ENCODE measurements around the gene IL1RL1. TPM values are rescaled to one million over a fixed set of nuclear protein-coding genes. Genes with fewer than 3 reads are reported as not detected.

IL1RL1 gene
- total RNA-seq, 1 experiment from 2014 or later = 5.7 TPM

- H3K36me3 ChIP-seq (ENCODE audit: low read depth, low read length) = no peaks in the 10 kb centered on the region; the same call in 1 of the 2 replicates
- no peaks in the 10 kb centered on the region for H3K27me3 ChIP-seq (ENCODE audit: low read length)
- no peak overlapping the region for H3K4me3 ChIP-seq (ENCODE audit: low read length)
- H3K79me2 ChIP-seq (ENCODE audit: low read length) = no peaks in the 10 kb centered on the region
- no peak overlapping the region for H3K27ac ChIP-seq (ENCODE audit: low read length)
- H2AFZ ChIP-seq (ENCODE audit: low read length) = no peak overlapping the region
- BruUV-seq (replicated peaks) = no TSS peak
- no peaks in the 10 kb centered on the region for H3K9me3 ChIP-seq (ENCODE audit: low read length)
- TF ChIP-seq EZH2 (IDR thresholded peaks at IDR 0.05; ENCODE audit: low read length, unreplicated experiment) (no peak), CTCF (conservative IDR thresholded peaks at IDR 0.05; ENCODE audit: low read depth, low read length) (no peak), EZH2phosphoT487 (IDR thresholded peaks at IDR 0.05; ENCODE audit: borderline replicate concordance, low read length) (no peak)
- ChIA-PET CTCF (interaction anchor here (0.7 kb wide), 1 partner anchor 252 kb away, joined by 3 read pairs; no protein-coding TSS in a partner anchor), POLR2A (ENCODE audit: unreplicated experiment) (no interaction called here)
- no peak overlapping the region for H3K4me2 ChIP-seq (ENCODE audit: low read length)
- ATAC-seq (no peak), DNase-seq (no peak)
- intact Hi-C loops (cut with micrococcal nuclease) = loop anchor here (5.0 to 10.0 kb wide), 2 partner anchors 191 to 334 kb away; no protein-coding TSS in a partner anchor
- H3F3A ChIP-seq (ENCODE audit: low read length, unreplicated experiment) = no peaks in the 10 kb centered on the region
- H3K9ac ChIP-seq (ENCODE audit: low read length) = no peak overlapping the region
- no peaks in the 10 kb centered on the region for H3K9me2 ChIP-seq (replicated peaks; ENCODE audit: low read length)
- peaks cover 9% of the 10 kb centered on the region; the same call in 1 of the 2 replicates for H3K4me1 ChIP-seq (ENCODE audit: insufficient read depth, low read length)
- H4K20me1 ChIP-seq (ENCODE audit: low read length) = no peaks in the 10 kb centered on the region
These were observed 47.1 kb downstream of the IL1RL1 start for GRCh38 chr2:102358496-102358895.

GRCh38 chr2:102359527-102359926 is 48.2 kb downstream of the IL1RL1 start:
- Histone ChIP-seq H3K79me2 (ENCODE audit: low read length) (no peaks in the 10 kb centered on the region), H3K4me3 (ENCODE audit: low read length) (no peak overlapping the region), H4K20me1 (ENCODE audit: low read length) (no peaks in the 10 kb centered on the region), H3K27me3 (ENCODE audit: low read length) (no peaks in the 10 kb centered on the region), H3K36me3 (ENCODE audit: low read depth, low read length) (no peaks in the 10 kb centered on the region; the same call in 1 of the 2 replicates), H3F3A (ENCODE audit: low read length, unreplicated experiment) (no peaks in the 10 kb centered on the region), H3K9ac (ENCODE audit: low read length) (no peak overlapping the region), H3K4me1 (ENCODE audit: insufficient read depth, low read length) (peaks cover 9% of the 10 kb centered on the region; the same call in 1 of the 2 replicates), H3K9me2 (replicated peaks; ENCODE audit: low read length) (no peaks in the 10 kb centered on the region), H3K9me3 (ENCODE audit: low read length) (no peaks in the 10 kb centered on the region), H3K27ac (ENCODE audit: low read length) (no peak overlapping the region), H3K4me2 (ENCODE audit: low read length) (no peak overlapping the region), H2AFZ (ENCODE audit: low read length) (no peak overlapping the region)
- TF ChIP-seq EZH2phosphoT487 (IDR thresholded peaks at IDR 0.05; ENCODE audit: borderline replicate concordance, low read length) (no peak), EZH2 (IDR thresholded peaks at IDR 0.05; ENCODE audit: low read length, unreplicated experiment) (no peak), CTCF (conservative IDR thresholded peaks at IDR 0.05; ENCODE audit: low read depth, low read length) (no peak)
- no TSS peak for BruUV-seq (replicated peaks)
- intact Hi-C loops (cut with micrococcal nuclease) = loop anchor here (5.0 to 10.0 kb wide), 2 partner anchors 192 to 335 kb away; no protein-coding TSS in a partner anchor
- ATAC-seq (no peak), DNase-seq (peak; percentile 40)
- POLR2A ChIA-PET (ENCODE audit: unreplicated experiment) = no interaction called here
- CTCF ChIA-PET = interaction anchor here (0.5 kb wide), 1 partner anchor 9 kb away, joined by 4 read pairs; no protein-coding TSS in a partner anchor

- H3K4me1 ChIP-seq (ENCODE audit: insufficient read depth, low read length) = 0 out of 2 replicates have a peak, but pooled peaks cover 3% of the 10 kb centered on the region
These were observed 50.4 kb downstream of the IL1RL1 start for GRCh38 chr2:102361632-102362241.

More at GRCh38 chr2:102361632-102362241, 50.4 kb downstream of the IL1RL1 start:
- ATAC-seq (no peak), DNase-seq (no peak)
- Histone ChIP-seq H3K27ac (ENCODE audit: low read length) (no peak overlapping the region), H3K4me3 (ENCODE audit: low read length) (no peak overlapping the region), H3K36me3 (ENCODE audit: low read depth, low read length) (peaks cover 18% of the 10 kb centered on the region; the same call in 1 of the 2 replicates), H3K9me3 (ENCODE audit: low read length) (peaks cover 15% of the 10 kb centered on the region), H2AFZ (ENCODE audit: low read length) (no peak overlapping the region), H3K27me3 (ENCODE audit: low read length) (no peaks in the 10 kb centered on the region), H3F3A (ENCODE audit: low read length, unreplicated experiment) (no peaks in the 10 kb centered on the region), H3K9ac (ENCODE audit: low read length) (no peak overlapping the region), H3K4me2 (ENCODE audit: low read length) (no peak overlapping the region), H3K79me2 (ENCODE audit: low read length) (no peaks in the 10 kb centered on the region), H4K20me1 (ENCODE audit: low read length) (no peaks in the 10 kb centered on the region), H3K9me2 (replicated peaks; ENCODE audit: low read length) (no peaks in the 10 kb centered on the region)
- ChIA-PET CTCF (no interaction called here), POLR2A (ENCODE audit: unreplicated experiment) (no interaction called here)
- intact Hi-C loops (cut with micrococcal nuclease) = no loop called here
- BruUV-seq (replicated peaks) = no TSS peak
- TF ChIP-seq EZH2phosphoT487 (IDR thresholded peaks at IDR 0.05; ENCODE audit: borderline replicate concordance, low read length) = no peak
